HG03103 (cell line): ENCODE data around the gene NFKBIA.
"Not testable (repeated sequence)": the region's sequence is repeated elsewhere in the genome, so short reads cannot be mapped to it uniquely, and the experiment has no call there.

Experiments
- ATAC-seq: cut with Tn5 transposase; IDR thresholded peaks from one replicate; pipeline ENCODE4 v1.9.1; 2021; ENCODE audit warnings: low read depth; ENCODE audit not compliant: unreplicated experiment

NFKBIA gene

GRCh38 chr14:35404449-35405303 lies at the start of gene NFKBIA:
TSS of gene NFKBIA (minus strand) at chr14:35404749. CDS start at chr14:35404644, 105 bp downstream.
- peak; percentile 55 for ATAC-seq

- ATAC-seq: no peak
These were observed 41.9 kb upstream of the NFKBIA start for GRCh38 chr14:35446450-35446849.

GRCh38 chr14:35444104-35444503 lies 39.6 kb upstream of the NFKBIA start:
- ATAC-seq: no peak

GRCh38 chr14:35441160-35441559 lies 36.6 kb upstream of the NFKBIA start:
- no peak for ATAC-seq

GRCh38 chr14:35438910-35439713 lies 34.6 kb upstream of the NFKBIA start:
- no peak for ATAC-seq

- ATAC-seq: not testable (repeated sequence)
These were observed 33.9 kb upstream of the NFKBIA start for GRCh38 chr14:35438492-35438891.

- no peak for ATAC-seq
These were observed 30.6 kb upstream of the NFKBIA start for GRCh38 chr14:35435177-35435576.

GRCh38 chr14:35433826-35434225 lies 29.3 kb upstream of the NFKBIA start:
- ATAC-seq: no peak

- no peak for ATAC-seq
These were observed 26.1 kb upstream of the NFKBIA start for GRCh38 chr14:35430459-35431199.

- no peak for ATAC-seq
These were observed 25.4 kb upstream of the NFKBIA start for GRCh38 chr14:35429951-35430350.

- no peak for ATAC-seq
These were observed 21.3 kb upstream of the NFKBIA start for GRCh38 chr14:35425850-35426249.

- ATAC-seq: no peak
These were observed 19.1 kb upstream of the NFKBIA start for GRCh38 chr14:35423621-35424020.

GRCh38 chr14:35420036-35420811 lies 15.7 kb upstream of the NFKBIA start:
- ATAC-seq: no peak

GRCh38 chr14:35419429-35419841 lies 14.9 kb upstream of the NFKBIA start:
- no peak for ATAC-seq

GRCh38 chr14:35418093-35418492 lies 13.5 kb upstream of the NFKBIA start:
- ATAC-seq: no peak

GRCh38 chr14:35416108-35416750 lies 11.7 kb upstream of the NFKBIA start:
- ATAC-seq: no peak

GRCh38 chr14:35414365-35414764 lies 9.8 kb upstream of the NFKBIA start:
- no peak for ATAC-seq

GRCh38 chr14:35412272-35413056 lies 7.9 kb upstream of the NFKBIA start:
- no peak for ATAC-seq

GRCh38 chr14:35410858-35411257 lies 6.3 kb upstream of the NFKBIA start:
- ATAC-seq: no peak
